Erythroblast (primary cell): ENCODE data around the gene BUD23.

Source experiments
- GATA1 ChIP-seq: IDR thresholded peaks from 2 replicates; pipeline ENCODE4 v1.6.1; 2011; ENCODE audit warnings: low read depth, mild to moderate bottlenecking, control low read depth, low read length, moderate library complexity
- POLR2A ChIP-seq: IDR thresholded peaks from 2 replicates; pipeline ENCODE4 v1.6.1; 2011; ENCODE audit warnings: mild to moderate bottlenecking, low read length

DNA sequence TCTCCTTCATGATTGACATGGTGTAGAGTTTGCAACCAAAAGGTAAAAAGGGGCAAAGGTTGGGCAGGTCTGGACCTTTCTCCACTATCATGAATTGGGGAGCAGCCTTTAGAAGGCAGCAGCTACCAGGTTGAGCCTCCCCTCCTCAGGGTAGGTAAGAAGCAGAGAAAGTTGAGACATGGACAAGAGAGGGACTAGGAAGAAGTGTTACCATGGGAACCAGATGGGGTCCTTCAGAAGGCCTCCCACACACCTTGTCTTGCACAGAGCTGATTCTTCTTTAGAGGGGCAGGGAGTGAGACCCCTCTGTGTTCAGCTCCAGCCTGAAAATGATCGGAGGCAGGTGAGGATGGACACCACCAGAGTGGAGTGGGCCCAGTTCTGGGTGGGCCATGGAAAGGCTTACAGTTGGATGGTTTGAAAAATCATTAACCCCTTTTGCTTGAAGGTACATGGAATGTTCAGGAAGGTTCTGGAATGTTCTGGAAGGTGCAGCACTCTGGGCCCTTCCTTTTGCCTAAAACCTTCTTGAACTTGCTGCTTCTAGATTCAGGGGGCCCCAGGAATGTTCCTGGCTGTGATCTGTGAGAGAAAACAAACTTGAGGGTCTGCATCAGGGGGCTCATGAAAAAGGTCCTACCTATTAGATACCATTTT lies 8.8 kb upstream of the BUD23 start:
- no peak for TF ChIP-seq POLR2A
- TF ChIP-seq GATA1, result no peak
